GDM1 (cell line): ENCODE results near the gene PTCH2.
A peak's percentile ranks its signal among the peaks of the same experiment; 100 is the strongest.
"Not testable (repeated sequence)": the region's sequence is repeated elsewhere in the genome, so short reads cannot be mapped to it uniquely, and the experiment has no call there.

Source experiments
- DNase-seq: peaks from one replicate; lab custom pipeline; 2025; lab: John Stamatoyannopoulos, UW

The PTCH2 gene

GRCh38 chr1:44801491-44802305, 41.4 kb downstream of the PTCH2 start:
- no peak for DNase-seq

- DNase-seq: peak; percentile 96
These were observed 43.1 kb downstream of the PTCH2 start, which contains the start of gene PLK3 for GRCh38 chr1:44799770-44800584. TSS of gene PLK3 (plus strand) at chr1:44800377. CDS start at chr1:44800464, 87 bp downstream.

GRCh38 chr1:44798481-44799365, 44.3 kb downstream of the PTCH2 start:
- no peak for DNase-seq

GRCh38 chr1:44797886-44798285, 45.2 kb downstream of the PTCH2 start:
- not testable (repeated sequence) for DNase-seq

GRCh38 chr1:44792736-44793502, 50.1 kb downstream of the PTCH2 start:
- DNase-seq: no peak

GRCh38 chr1:44790968-44791801, 51.9 kb downstream of the PTCH2 start:
- DNase-seq: no peak

GRCh38 chr1:44788120-44788860, 54.8 kb downstream of the PTCH2 start, which contains the start of gene BEST4:
TSS of gene BEST4 (minus strand) at chr1:44788170. CDS start at chr1:44787705, 465 bp downstream.
- no peak for DNase-seq

GRCh38 chr1:44787506-44787905, 55.5 kb downstream of the PTCH2 start:
- no peak for DNase-seq

- DNase-seq: no peak
These were observed 56.1 kb downstream of the PTCH2 start for GRCh38 chr1:44786841-44787426.

GRCh38 chr1:44786138-44786840, 56.8 kb downstream of the PTCH2 start:
- DNase-seq: peak; percentile 9

GRCh38 chr1:44785501-44786137, 57.4 kb downstream of the PTCH2 start:
- DNase-seq: no peak

- DNase-seq: no peak
These were observed 58.0 kb downstream of the PTCH2 start for GRCh38 chr1:44785029-44785380.

- DNase-seq: no peak
These were observed 58.7 kb downstream of the PTCH2 start for GRCh38 chr1:44784094-44785028.

- no peak for DNase-seq
These were observed 59.4 kb downstream of the PTCH2 start for GRCh38 chr1:44783697-44784093.

- DNase-seq: no peak
These were observed 62.4 kb downstream of the PTCH2 start for GRCh38 chr1:44780583-44781121.

- DNase-seq: no peak
These were observed 64.1 kb downstream of the PTCH2 start for GRCh38 chr1:44778705-44779576.
